SHP77 treated with DMSO at 0.1 percent for 48 hours (cell line): ENCODE data around the gene EPO.
"Not testable (repeated sequence)": the region's sequence is repeated elsewhere in the genome, so short reads cannot be mapped to it uniquely, and the experiment has no call there.

Experiments used
- DNase-seq: peaks from one replicate; lab custom pipeline; 2025; lab: John Stamatoyannopoulos, UW

EPO gene

DNA sequence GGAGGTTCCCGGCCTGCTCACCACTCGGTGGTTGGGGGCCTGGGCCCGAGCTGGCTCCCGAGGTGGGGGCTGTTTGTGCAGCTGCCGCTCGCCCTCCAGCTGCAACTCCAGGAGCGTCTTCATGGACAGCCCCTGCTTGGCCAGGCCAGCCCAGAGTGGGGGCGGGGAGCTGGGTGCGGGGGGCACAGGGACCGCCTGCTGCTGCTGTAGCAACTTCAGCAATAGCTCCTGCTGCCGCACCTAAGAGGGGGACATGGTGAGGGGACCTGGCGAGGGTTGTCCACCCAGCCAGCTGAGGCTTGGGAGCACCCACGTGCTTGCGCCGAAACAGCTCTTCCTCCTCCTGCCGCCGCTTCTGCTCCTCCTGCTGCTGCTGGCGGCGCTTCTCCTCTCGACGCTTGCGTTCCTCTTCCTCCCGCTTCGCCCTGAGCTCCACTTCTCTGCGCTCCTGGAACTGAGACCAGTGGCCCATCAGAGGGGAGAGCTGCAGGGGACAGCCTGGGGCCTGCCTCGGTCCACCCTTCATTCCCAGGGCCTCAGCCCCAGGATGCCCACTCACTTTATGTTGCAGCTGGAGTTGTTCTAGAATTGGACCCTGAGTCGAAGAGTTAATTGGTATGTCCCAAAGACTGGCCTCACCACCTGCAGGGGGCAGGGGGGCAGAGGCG, 37.1 kb upstream of the EPO start:
- no peak for DNase-seq

DNA sequence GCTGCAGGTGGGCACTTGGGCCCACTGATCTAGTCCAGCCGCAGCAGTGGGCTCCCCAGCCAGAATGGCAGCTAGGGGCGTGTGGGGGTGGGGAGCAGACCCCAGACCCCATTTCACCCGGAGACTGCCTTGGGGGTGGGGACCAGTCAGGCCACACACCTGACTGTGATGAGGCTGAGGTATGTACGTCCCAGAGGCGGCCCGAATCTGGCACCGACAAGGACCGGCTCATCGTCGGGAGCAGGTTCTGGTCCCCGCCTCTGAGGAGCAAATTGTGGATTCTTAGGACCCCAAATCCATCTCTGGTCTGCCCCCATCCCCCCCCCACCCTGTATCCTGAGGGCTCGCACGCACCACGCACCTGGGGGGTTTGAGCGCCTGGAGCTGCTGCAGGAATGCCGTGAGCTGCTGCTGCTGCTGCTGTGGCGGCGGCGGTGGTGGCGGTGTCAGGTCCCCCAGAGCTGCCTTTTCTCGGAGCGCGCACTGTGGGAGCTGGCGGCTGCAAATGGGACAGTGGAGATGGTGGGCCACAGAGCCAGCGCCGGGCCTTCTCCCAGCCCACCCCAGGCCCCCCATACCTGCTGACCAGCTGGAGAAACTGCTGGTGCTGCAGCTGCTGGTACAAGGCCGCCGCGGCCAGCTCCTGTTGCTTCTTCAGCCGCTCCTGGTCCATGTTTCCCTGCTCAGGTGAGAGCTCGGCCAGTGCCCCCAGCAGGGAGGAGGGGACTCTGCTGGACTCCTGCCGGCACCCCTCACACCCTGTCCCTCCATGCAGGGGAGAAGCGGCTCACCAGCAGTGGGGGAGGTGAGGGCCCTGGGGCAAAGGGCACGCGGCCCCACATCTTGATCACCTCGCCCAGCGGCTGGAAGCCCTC, 36.4 kb upstream of the EPO start:
- no peak for DNase-seq

GRCh38 chr7:100684534-100685042, 35.7 kb upstream of the EPO start:
- no peak for DNase-seq

DNA sequence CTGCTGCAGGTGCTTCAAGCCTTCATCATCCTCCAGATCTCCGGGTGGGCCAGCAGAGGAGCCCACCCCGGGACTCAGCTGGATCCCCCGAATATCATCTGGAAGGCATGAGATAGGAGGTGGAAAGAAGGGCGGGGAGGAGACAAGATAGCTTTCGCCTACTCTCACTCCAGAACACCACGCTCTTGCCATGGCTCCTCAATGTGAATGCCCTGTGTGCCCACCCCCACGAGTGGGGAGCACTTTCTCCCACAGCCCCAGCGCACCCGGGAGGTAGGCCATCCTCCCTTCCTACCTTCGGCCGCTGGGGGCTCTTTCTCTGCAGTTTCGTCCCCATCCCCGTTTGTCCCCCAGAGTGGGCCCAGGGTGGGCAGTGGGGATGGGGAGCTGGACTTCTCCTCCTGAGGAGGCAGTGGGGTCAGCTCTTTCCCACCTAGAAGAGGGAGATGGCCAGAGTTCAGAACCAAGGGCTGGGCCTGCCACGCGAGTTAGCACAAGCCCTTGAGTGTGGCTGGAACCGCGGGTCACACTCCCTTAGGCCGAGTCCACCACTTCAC, 35.1 kb upstream of the EPO start:
- DNase-seq, result no peak

GRCh38 chr7:100685631-100686145, 34.6 kb upstream of the EPO start:
- DNase-seq, result no peak

GRCh38 chr7:100686201-100686821, 34.0 kb upstream of the EPO start:
- no peak for DNase-seq

GRCh38 chr7:100686822-100687211, 33.5 kb upstream of the EPO start:
- DNase-seq, result no peak

DNA sequence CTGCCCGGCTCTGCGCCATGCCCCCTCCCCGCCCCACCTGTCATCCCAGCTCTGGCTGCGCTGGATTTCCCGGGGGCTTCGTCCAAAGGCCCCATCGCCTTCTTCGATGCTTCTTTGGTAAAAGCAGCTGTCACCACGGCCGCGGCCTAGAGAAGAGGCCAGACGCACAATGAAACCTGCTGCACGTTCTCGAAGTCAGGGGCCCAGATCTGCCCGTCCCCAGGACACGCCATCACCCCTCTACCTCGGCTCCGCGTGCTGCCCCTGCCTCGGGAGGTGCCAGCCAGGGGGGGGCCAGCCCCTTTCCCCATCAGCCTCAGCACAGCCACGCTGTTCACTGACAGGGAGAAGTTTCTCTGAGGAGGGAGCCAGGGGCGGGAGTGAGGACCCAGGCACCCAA, 33.0 kb upstream of the EPO start:
- DNase-seq, result no peak

- DNase-seq, result no peak
Measured at GRCh38 chr7:100687751-100688300, 32.4 kb upstream of the EPO start.

DNA sequence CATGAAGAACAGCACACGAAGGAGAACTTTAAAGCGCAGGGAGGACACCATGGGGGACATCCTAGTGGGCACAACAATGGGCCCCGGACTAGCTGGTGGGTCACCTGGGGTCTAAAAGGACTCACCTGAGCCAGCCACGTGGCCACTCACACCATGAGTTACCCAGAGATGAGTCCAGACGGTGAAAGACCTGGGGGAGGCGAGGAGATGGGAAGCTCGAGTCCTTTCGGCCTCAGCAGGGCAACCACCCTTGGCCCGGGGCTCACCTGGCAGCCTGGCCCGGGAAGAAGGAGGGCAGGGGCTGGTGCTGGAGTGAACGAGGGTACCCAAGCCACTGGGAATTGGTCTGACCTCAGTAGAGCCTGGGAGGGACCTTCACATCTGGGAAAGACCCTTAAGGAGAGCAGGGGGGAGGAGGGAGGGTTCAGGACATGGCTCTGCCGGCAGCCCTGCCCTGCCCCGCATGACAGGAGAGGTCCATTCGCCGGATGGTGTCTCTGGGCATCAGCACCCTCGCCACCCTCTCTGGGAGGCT, 31.9 kb upstream of the EPO start:
- DNase-seq, result no peak

DNA sequence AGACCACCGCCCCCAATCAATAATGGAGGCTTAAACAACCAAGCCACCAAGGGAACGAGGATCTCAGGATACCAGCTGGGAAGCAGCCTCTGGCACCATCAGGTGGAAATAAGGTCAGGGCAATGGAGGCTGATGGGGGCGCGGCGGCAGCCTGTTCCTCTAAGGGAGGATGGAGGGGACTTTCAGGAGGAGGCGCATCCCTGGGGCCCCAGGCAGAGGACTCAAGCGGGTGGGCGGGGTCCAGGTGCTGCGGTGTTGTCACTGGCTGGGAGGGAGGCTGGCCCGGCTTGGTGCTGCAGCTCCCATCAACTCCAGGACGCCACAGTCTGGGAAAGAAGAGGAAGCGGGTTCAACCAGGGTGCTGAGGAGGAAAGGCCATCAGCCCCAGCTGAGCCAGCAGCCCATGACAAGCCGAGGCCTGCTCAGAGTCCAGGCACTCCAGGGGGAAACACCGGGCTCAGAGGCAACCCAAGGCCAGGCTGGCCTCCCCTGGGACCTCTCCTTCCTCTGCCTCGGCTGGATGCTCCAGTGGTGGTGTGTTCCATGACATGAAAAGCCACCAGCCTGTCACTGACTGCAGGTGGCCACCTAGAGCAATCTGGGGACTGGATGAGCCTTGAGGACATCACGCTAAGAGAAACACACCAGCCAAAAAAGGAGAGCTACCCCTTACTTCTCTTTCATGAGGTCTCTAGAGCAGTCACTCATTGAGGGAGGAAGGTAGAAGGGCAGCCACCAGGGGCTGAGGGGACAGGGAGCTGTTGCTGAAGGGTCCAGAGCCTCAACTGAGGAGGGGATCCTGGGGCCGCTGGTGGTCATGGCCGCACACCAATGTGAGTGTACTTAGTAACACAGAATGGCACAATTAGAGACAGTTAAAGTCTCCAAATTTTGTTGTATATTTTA, 30.8 kb upstream of the EPO start:
- no peak for DNase-seq

- peak; percentile 22 for DNase-seq
Measured at GRCh38 chr7:100691676-100692577, 28.3 kb upstream of the EPO start.

DNA sequence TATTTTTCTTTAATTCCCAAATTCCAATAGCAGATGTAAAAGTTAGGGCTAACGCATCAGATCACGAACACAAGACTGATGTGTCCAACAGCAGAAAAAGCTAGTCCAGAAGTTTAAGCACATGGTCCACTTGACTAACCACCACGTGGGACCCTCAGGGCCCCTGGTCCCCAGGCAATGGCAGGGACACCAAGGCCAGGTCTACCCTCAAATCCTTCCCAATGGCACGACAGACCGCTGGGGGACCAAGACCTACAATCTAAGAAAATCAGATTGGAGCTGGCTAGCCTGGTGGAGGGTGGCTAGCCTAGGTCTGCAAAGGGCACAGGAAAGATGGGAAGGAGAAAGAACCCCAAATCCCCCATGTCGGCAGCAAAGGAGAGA, 27.7 kb upstream of the EPO start:
- no peak for DNase-seq

GRCh38 chr7:100693312-100694097, 26.8 kb upstream of the EPO start:
- no peak for DNase-seq

GRCh38 chr7:100694098-100694745, 26.0 kb upstream of the EPO start, which contains the start of gene GIGYF1:
Gene GIGYF1 (minus strand): TSS chr7:100694250. CDS start chr7:100688238, 6,012 bp downstream.
- peak; percentile 12 for DNase-seq

- DNase-seq, result no peak
Measured at GRCh38 chr7:100696123-100696521, 24.1 kb upstream of the EPO start.

DNA sequence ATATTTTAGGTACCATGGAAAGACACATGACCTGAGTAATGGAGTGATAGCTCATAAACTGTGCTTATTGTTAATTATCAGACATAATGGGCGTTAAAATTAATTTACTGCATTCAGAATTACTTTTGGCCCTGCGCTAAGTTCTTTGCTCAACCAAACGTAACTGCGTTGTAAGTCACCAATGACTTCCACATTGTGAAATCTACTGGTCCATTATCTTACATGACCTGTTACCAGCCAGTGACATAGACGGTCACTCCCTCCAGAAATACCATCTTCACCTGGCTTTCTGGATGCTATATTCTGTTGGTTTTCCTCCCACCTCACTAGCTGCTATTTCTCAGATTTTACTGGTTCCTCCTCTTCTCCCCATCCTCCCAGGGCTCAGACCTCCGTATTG, 21.2 kb upstream of the EPO start:
- DNase-seq, result no peak

DNA sequence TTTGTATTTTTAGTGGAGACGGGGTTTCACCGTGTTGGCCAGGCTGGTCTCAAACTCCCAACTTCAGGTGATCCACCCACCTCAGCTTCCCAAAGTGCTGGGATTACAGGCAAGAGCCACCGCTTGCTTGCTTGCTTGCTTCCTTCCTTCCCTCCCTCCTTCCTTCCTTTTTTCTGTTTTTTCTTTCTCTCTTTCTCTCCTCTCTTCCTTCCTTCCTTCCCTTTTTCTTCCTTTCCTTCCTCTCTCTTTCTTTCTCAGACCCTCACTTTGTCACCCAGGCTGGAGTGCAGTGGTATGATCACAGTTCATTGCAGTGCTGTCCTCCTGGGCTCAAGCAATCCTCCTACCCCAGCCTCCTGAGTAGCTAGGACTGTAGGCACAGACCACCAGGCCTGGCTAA, 19.2 kb upstream of the EPO start:
- DNase-seq, result not testable (repeated sequence)
